Transverse colon (tissue), 4 donors: ENCODE results near the gene C10orf105. TPM values are rescaled to one million over a fixed set of nuclear protein-coding genes. Genes with fewer than 3 reads are reported as not detected.

Experiments used
- DNase-seq: peaks from one replicate; pipeline ENCODE4 v3.0.0-alpha.2; 2019
- H3K27ac ChIP-seq, 4 donors: fragments of 200-600 bp; sonication (generic); 2 replicates each; pipeline ENCODE4 v1.5.1; 2016 to 2018; ENCODE audit warnings: inconsistent platforms in 4 of 4
- H3K27me3 ChIP-seq: fragments of 200-600 bp; sonication (generic); 2 replicates; pipeline ENCODE4 v1.5.1; 2017; ENCODE audit warnings: inconsistent platforms
- H3K36me3 ChIP-seq, 4 donors: fragments of 200-600 bp; sonication (generic); 2 replicates each; pipeline ENCODE4 v1.5.1; 2017 to 2019; ENCODE audit warnings: inconsistent platforms in 4 of 4
- H3K4me1 ChIP-seq, 4 donors: fragments of 200-600 bp; sonication (generic); 2 replicates each; pipeline ENCODE4 v1.5.1; 2017 to 2020; ENCODE audit warnings: inconsistent platforms in 4 of 4
- H3K4me3 ChIP-seq, 4 donors: fragments of 200-600 bp; sonication (generic); 1 replicate in 1 of 4; 2 replicates in 3 of 4; pipeline versions ENCODE4 v1.5.1 to v1.6.1; 2017 to 2019; ENCODE audit warnings: inconsistent platforms in 4 of 4
- H3K9me3 ChIP-seq, 2 donors: fragments of 200-600 bp; sonication (generic); 2 replicates each; pipeline ENCODE4 v1.5.1; 2017 to 2019; ENCODE audit warnings: inconsistent platforms in 2 of 2
- CTCF ChIP-seq, 5 experiments: fragments of 200-600 bp in 3 of 5; fragments of 450-650 bp in 2 of 5; sonication (generic) in 3 of 5; IDR thresholded peaks; 1 replicate in 2 of 5; 2 replicates in 3 of 5; pipeline ENCODE4 v1.5.1; 2016 to 2017; ENCODE audit warnings: antibody characterized with exemption in 5 of 5, inconsistent platforms in 3 of 5, mild to moderate bottlenecking in 2 of 5, moderate library complexity in 1 of 5
- EP300 ChIP-seq: sonication (generic); formaldehyde crosslinking; IDR thresholded peaks from one replicate; pipeline ENCODE4 v1.6.1; 2017; ENCODE audit warnings: antibody characterized with exemption, low read depth
- POLR2A ChIP-seq: fragments of 450-650 bp; IDR thresholded peaks from one replicate; pipeline ENCODE4 v1.6.1; 2016; ENCODE audit warnings: antibody characterized with exemption, mild to moderate bottlenecking, moderate library complexity
- POLR2AphosphoS5 ChIP-seq, 3 donors: sonication (generic); formaldehyde crosslinking; IDR thresholded peaks; one replicate each; pipeline ENCODE4 v1.6.1; 2016; ENCODE audit warnings: antibody characterized with exemption in 3 of 3
- WGBS, 2 donors: methylation state at CpG; one replicate each; pipeline ENCODE4 v1.1.5; 2018; ENCODE audit warnings: low coverage in 1 of 2; 5-methylcytosine and 5-hydroxymethylcytosine counted together
- in situ Hi-C, 4 donors: fragments of 200-750 bp; cut with MboI; loops; one replicate each; pipeline versions ENCODE4 v1.15.0 to v1.15.1; 2017; ENCODE audit warnings: low sequenced_read_pairs in 3 of 4, low pct_ligation_motif_present in 1 of 4, low pct_unique_long_range_greater_than_20kb in 1 of 4
- intact Hi-C: fragments of 100-400 bp; cut with DNase I; formaldehyde crosslinking; loops from one replicate; pipeline ENCODE4 v1.15.1; 2023; ENCODE audit warnings: low total_unique reads
- total RNA-seq, 4 donors: library from RNA; depleted of rRNA; stranded (reverse); fragments of >200 nt; gene quantifications; one replicate each; pipeline ENCODE4 v1.1.0, GENCODE V29; 2016

Gene C10orf105
- total RNA-seq, 4 donors from 2014 or later, result 0.16 TPM; not detected in 3

- Histone ChIP-seq H3K36me3 (no peaks in the 10 kb centered on the region), H3K9me3 (no peaks in the 10 kb centered on the region), H3K27ac (no peak overlapping the region), H3K4me3 (no peak overlapping the region), H3K27me3 (no peaks in the 10 kb centered on the region), H3K4me1 (peaks cover 2 to 10% (median 2%) of the 10 kb centered on the region in 4 donors)
- TF ChIP-seq POLR2AphosphoS5 (IDR thresholded peaks at IDR 0.05) (no peak), CTCF (IDR thresholded peaks at IDR 0.05) (no peak), POLR2A (no peak), EP300 (no peak)
- no peak for DNase-seq
- WGBS, 2 donors, result 75% methylated on average over 2 of the region's 4 CpGs; no CpG with 5 or more reads in 1 of the 2 donors
- in situ Hi-C loops, result loop anchor here (10.0 to 25.0 kb wide), 3 partner anchors 55 to 333 kb away; partner anchors contain the start of genes CDH23 (in 2 of the 4) and VSIR (in 1 of the 4)
- intact Hi-C loops, result no loop called here
Measured at GRCh38 chr10:71720288-71720687, 710 bp upstream of the C10orf105 start.

GRCh38 chr10:71719042-71719441 lies 536 bp downstream of the C10orf105 start:
- Histone ChIP-seq H3K36me3 (no peaks in the 10 kb centered on the region), H3K27ac (peak overlapping the region in 1 of 4 donors; percentile 20), H3K9me3 (no peaks in the 10 kb centered on the region), H3K4me3 (no peak overlapping the region), H3K27me3 (no peaks in the 10 kb centered on the region), H3K4me1 (peaks cover 14 to 23% (median 15%) of the 10 kb centered on the region in 4 donors)
- WGBS, 2 donors, result 63 to 69% methylated on average over 3 to 6 of the region's 7 CpGs
- no peak for DNase-seq
- intact Hi-C loops (no loop called here), in situ Hi-C loops (loop anchor here in 3 of 4 donors (10.0 to 25.0 kb wide), 3 partner anchors 56 to 332 kb away; partner anchors contain the start of genes CDH23 (in 2 of the 3) and VSIR (in 1 of the 3))
- no peak for TF ChIP-seq EP300
- no peak for TF ChIP-seq POLR2AphosphoS5 (IDR thresholded peaks at IDR 0.05)
- TF ChIP-seq CTCF (IDR thresholded peaks at IDR 0.05), result no peak
- TF ChIP-seq POLR2A, result no peak

- Histone ChIP-seq H3K4me1 (peaks cover 21 to 31% (median 23%) of the 10 kb centered on the region in 4 donors), H3K27ac (peak overlapping the region; percentile 1 to 28 (median 10)), H3K36me3 (no peaks in the 10 kb centered on the region), H3K9me3 (no peaks in the 10 kb centered on the region), H3K27me3 (no peaks in the 10 kb centered on the region), H3K4me3 (no peak overlapping the region)
- in situ Hi-C loops (loop anchor here in 3 of 4 donors (10.0 to 25.0 kb wide), 3 partner anchors 57 to 331 kb away; partner anchors contain the start of genes CDH23 (in 2 of the 3) and VSIR (in 1 of the 3)), intact Hi-C loops (no loop called here)
- TF ChIP-seq CTCF (IDR thresholded peaks at IDR 0.05), result no peak
- TF ChIP-seq POLR2A, result no peak
- TF ChIP-seq POLR2AphosphoS5 (IDR thresholded peaks at IDR 0.05), result no peak
- no peak for TF ChIP-seq EP300
- 84% methylated on average over 10 of the region's 10 CpGs; no CpG with 5 or more reads in 1 of the 2 donors for WGBS, 2 donors
- no peak for DNase-seq
Measured at GRCh38 chr10:71718165-71718698, 1.3 kb downstream of the C10orf105 start.

- H3K36me3 ChIP-seq, result no peaks in the 10 kb centered on the region
- TF ChIP-seq POLR2A, result no peak
- no peak for TF ChIP-seq EP300
- TF ChIP-seq CTCF (IDR thresholded peaks at IDR 0.05), result no peak
- no peak for TF ChIP-seq POLR2AphosphoS5 (IDR thresholded peaks at IDR 0.05)
- in situ Hi-C loops, result loop anchor here in 3 of 4 donors (10.0 to 25.0 kb wide), 3 partner anchors 57 to 330 kb away; partner anchors contain the start of genes CDH23 (in 2 of the 3) and VSIR (in 1 of the 3)
- no peak overlapping the region for H3K27ac ChIP-seq
- WGBS, 2 donors, result 60 to 88% methylated on average over 1 to 2 of the region's 2 CpGs
- H3K4me1 ChIP-seq, result peaks cover 27 to 38% (median 29%) of the 10 kb centered on the region in 4 donors
- H3K9me3 ChIP-seq, result no peaks in the 10 kb centered on the region
- H3K27me3 ChIP-seq, result no peaks in the 10 kb centered on the region
- no peak for DNase-seq
- no peak overlapping the region for H3K4me3 ChIP-seq
- intact Hi-C loops, result no loop called here
Measured at GRCh38 chr10:71717551-71717951, 2.0 kb downstream of the C10orf105 start.
